Heart left ventricle (tissue), 13 donors: ENCODE measurements around the gene ROGDI.

Source experiments
- CTCF ChIP-seq, 12 donors: fragments of 200-600 bp; sonication (generic) in 4 of 12; IDR thresholded peaks; one replicate each; pipeline versions ENCODE4 v1.5.0 to v1.8.0; 2018 to 2022; ENCODE audit warnings: antibody characterized with exemption in 12 of 12, mild to moderate bottlenecking in 5 of 12
- POLR2A ChIP-seq, 2 donors: fragments of 450-650 bp; IDR thresholded peaks; one replicate each; pipeline ENCODE4 v1.6.1; 2017; ENCODE audit warnings: antibody characterized with exemption in 2 of 2, mild to moderate bottlenecking in 2 of 2, moderate library complexity in 2 of 2
- donor health status: ischemic (EF 13 %, LVEDD 7.1; RV severe dilation, severe dysfunction).
- donor health status: DM: no; HTN: yes; CAD: no.
- donor health status: DM: no; HTN: no; CAD: no.
- donor health status: ischemic (EF 25% LVEDD 6.9; RV normal size, moderate dysfunction).
- donor health status: ischemic (EF 25% LVEDD 5.7; RV mildly dilated, moderate dysfunction).
- donor health status: ischemic (EF 35%, LVEDD 5.7; RV mildly dilated, moderate dysfunction).
- donor health status: nonischemic (EF 11% LVEDD 7.7; RV severe dilation, severe dysfunction).
- donor health status: DM: yes; HTN: yes; CAD: no.
- donor health status: PGD.
- donor health status: ischemic (EF 29% LVEDD 5.4; RV normal size, mild dysfunction).
- donor health status: nonischemic (EF 23%, LVEDD 6.1; RV moderate dilation, normal function).

- TF ChIP-seq CTCF (IDR thresholded peaks at IDR 0.05) (no peak), POLR2A (IDR thresholded peaks at IDR 0.05) (no peak)
These were observed 13.9 kb downstream of the ROGDI start for GRCh38 chr16:4788489-4788889.
